ENCODE data around the gene SGPL1.

DNA sequence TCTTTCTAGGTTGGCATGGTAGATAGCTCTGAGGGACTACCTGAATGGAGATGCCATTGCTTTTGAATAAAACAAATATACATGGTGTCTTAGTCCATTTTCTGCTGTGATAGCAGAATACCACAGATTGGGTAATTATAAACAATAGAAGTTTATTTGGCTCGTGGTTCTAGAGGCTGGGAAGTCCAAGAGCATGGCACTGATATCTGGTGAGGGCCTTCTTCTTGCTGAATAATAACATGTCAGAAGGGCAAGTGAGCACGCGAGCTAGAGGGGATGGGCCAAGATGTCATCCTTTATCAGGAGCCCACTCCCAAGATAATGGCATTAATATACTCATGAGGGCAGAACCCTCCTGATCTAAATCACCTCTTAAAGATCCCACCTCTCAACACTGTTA lies 21.9 kb downstream of the SGPL1 start:
- no peak for TF ChIP-seq POLR2A (IDR thresholded peaks at IDR 0.05; ENCODE audit: low read length)
- TF ChIP-seq GATA1 (IDR thresholded peaks at IDR 0.05; ENCODE audit: low read depth, low read length), result no peak
